HFFc6 (cell line): Measurements from ENCODE around the gene BAG2. TPM values are rescaled to one million over a fixed set of nuclear protein-coding genes. Genes with fewer than 3 reads are reported as not detected.

Source experiments
- total RNA-seq, 6 experiments: library from RNA; stranded (reverse); fragmentation: NEBNext Ultra II Directional; extraction: Animal tissue kit (Norgen Biotek cat#: 25700); gene quantifications; 2 replicates in 1 of 6; 3 replicates in 5 of 6; pipeline ENCODE4 v1.2.3, GENCODE V29; 2021

The BAG2 gene
- total RNA-seq, 6 experiments from 2014 or later, result 26.2 to 31.6 (median 28.3) TPM

Other genes with a start within 250 kb of the BAG2 start
- 10 to 100 TPM in 3 of 6 experiments, 1 to 10 TPM in 3; 9.4 to 11.0 (median 10.0) TPM for gene BEND6, start 217.2 kb upstream of the BAG2 start, total RNA-seq
- gene KIAA1586, start 125.6 kb upstream of the BAG2 start, total RNA-seq, result 10 to 100 TPM; 14.1 to 18.6 (median 16.4) TPM
- 10 to 100 TPM; 47.0 to 54.2 (median 47.7) TPM for gene ZNF451, start 82.1 kb upstream of the BAG2 start, total RNA-seq
- gene RAB23, start 50.0 kb downstream of the BAG2 start, total RNA-seq, result 10 to 100 TPM; 23.1 to 30.3 (median 28.9) TPM
- 10 to 100 TPM; 32.6 to 46.8 (median 43.0) TPM for gene PRIM2, start 145.3 kb downstream of the BAG2 start, total RNA-seq